ENCODE results near the gene TMEM151B.

DNA sequence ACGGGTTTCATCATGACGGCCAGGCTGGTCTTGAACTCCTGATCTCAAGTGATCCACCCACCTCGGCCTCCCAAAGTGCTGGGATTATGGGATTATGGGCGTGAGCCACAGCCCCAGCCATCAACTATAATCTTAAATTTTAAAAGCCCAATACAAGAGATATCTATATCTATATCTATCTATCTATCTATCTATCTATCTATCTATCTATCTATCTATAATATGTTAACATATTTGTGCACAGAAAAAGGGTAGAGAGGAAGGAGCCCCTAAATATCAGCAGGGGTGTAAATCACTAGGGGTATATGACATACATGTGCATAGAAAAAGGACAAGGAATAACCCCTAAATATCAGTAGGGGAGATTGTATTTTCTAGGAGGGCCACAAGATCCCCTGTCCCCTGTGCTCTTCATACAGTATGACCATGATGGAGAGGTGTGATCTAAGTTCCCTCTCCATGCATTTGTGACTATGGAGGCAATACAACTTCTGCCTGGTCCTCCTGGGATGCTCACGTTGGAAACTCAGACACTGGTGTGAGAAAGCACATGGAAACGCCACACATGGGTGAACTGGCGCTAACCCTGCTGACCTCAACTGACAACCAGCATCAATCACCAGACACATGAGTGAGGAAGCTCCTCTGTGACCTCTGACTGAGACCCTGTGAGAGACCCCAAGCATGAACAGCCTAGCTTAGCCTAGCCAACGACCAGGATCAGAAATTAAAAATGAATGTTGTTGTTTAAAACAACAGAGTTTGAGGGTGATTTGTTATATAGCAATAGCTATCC lies 71.0 kb downstream of the TMEM151B start:
- TF ChIP-seq EZH2 (IDR thresholded peaks at IDR 0.05) (no peak), POLR2AphosphoS5 (IDR thresholded peaks at IDR 0.05; ENCODE audit: borderline replicate concordance, low read depth, low read length) (no peak)

Measured in SK-N-MC (cell line).